HT1080 (cell line): ENCODE results near the gene NEURL1. TPM values are rescaled to one million over a fixed set of nuclear protein-coding genes. Genes with fewer than 3 reads are reported as not detected.
"Not testable (repeated sequence)": the region's sequence is repeated elsewhere in the genome, so short reads cannot be mapped to it uniquely, and the experiment has no call there.

Source experiments
- DNase-seq: peaks from one replicate; pipeline ENCODE4 v3.0.0-alpha.2; 2015; ENCODE audit warnings: low read depth
- total RNA-seq: library from RNA; depleted of rRNA; stranded (reverse); fragments of >200 nt; shearing (Covaris generic); gene quantifications from 2 replicates; pipeline ENCODE4 v1.2.3, GENCODE V29; 2014

Gene NEURL1
- total RNA-seq, 1 experiment from 2014 or later, result not detected

GRCh38 chr10:103620891-103621782, 127.6 kb downstream of the NEURL1 start:
- no peak for DNase-seq

GRCh38 chr10:103621783-103622125, 128.2 kb downstream of the NEURL1 start:
- DNase-seq, result no peak

GRCh38 chr10:103622286-103622685, 128.8 kb downstream of the NEURL1 start:
- DNase-seq, result no peak

GRCh38 chr10:103622935-103623574, 129.6 kb downstream of the NEURL1 start:
- no peak for DNase-seq

GRCh38 chr10:103626178-103626577, 132.7 kb downstream of the NEURL1 start:
- no peak for DNase-seq

GRCh38 chr10:103627111-103627892, 133.8 kb downstream of the NEURL1 start:
- no peak for DNase-seq

GRCh38 chr10:103627893-103628292, 134.4 kb downstream of the NEURL1 start:
- no peak for DNase-seq

- DNase-seq, result no peak
These were observed 136.1 kb downstream of the NEURL1 start for GRCh38 chr10:103629581-103629980.

GRCh38 chr10:103630156-103630555, 136.7 kb downstream of the NEURL1 start:
- DNase-seq, result no peak

- no peak for DNase-seq
These were observed 138.7 kb downstream of the NEURL1 start for GRCh38 chr10:103632247-103632642.

- not testable (repeated sequence) for DNase-seq
These were observed 139.4 kb downstream of the NEURL1 start for GRCh38 chr10:103632871-103633270.

- DNase-seq, result no peak
These were observed 140.3 kb downstream of the NEURL1 start for GRCh38 chr10:103633846-103634245.

- DNase-seq, result no peak
These were observed 142.1 kb downstream of the NEURL1 start for GRCh38 chr10:103635580-103635979.

- no peak for DNase-seq
These were observed 143.0 kb downstream of the NEURL1 start for GRCh38 chr10:103636492-103636891.

- no peak for DNase-seq
These were observed 143.5 kb downstream of the NEURL1 start for GRCh38 chr10:103637011-103637410.

- DNase-seq, result no peak
These were observed 144.5 kb downstream of the NEURL1 start for GRCh38 chr10:103637927-103638557.

GRCh38 chr10:103638948-103639347, 145.4 kb downstream of the NEURL1 start:
- DNase-seq, result no peak

- no peak for DNase-seq
These were observed 147.1 kb downstream of the NEURL1 start for GRCh38 chr10:103640436-103641181.

GRCh38 chr10:103641326-103641725, 147.8 kb downstream of the NEURL1 start:
- DNase-seq, result no peak
